Keratinocyte (primary cell): Measurements from ENCODE around the gene NTN1. TPM values are rescaled to one million over a fixed set of nuclear protein-coding genes. Genes with fewer than 3 reads are reported as not detected.

Experiments used
- DNase-seq: peaks from one replicate; pipeline ENCODE4 v3.0.0-alpha.2; 2011; ENCODE audit warnings: low read depth, missing footprints, low spot score
- FAIRE-seq: peaks from 2 replicates; lab custom pipeline; 2011; peaks lifted over from hg19 to GRCh38; lab: Jason Lieb, UNC
- H2AFZ ChIP-seq: 2 replicates; pipeline ENCODE4 v1.6.0; 2012; ENCODE audit warnings: low read length, control low read depth, inconsistent platforms; ENCODE audit not compliant: control insufficient read depth
- H3K27ac ChIP-seq: 2 replicates; pipeline ENCODE4 v1.5.1; 2011; ENCODE audit warnings: low read length; ENCODE audit not compliant: control insufficient read depth, insufficient read depth
- H3K27me3 ChIP-seq: 3 replicates; pipeline ENCODE4 v1.6.0; 2011; ENCODE audit warnings: low read length; ENCODE audit not compliant: control insufficient read depth, insufficient read depth; ENCODE audit errors: extremely low read depth
- H3K36me3 ChIP-seq, 2 experiments: 2 replicates in 1 of 2; 3 replicates in 1 of 2; pipeline ENCODE4 v1.5.1; 2011; ENCODE audit warnings: low read length in 2 of 2, mild to moderate bottlenecking in 1 of 2; ENCODE audit not compliant: control insufficient read depth in 2 of 2, insufficient read depth in 2 of 2; ENCODE audit errors: extremely low read depth in 1 of 2
- H3K4me1 ChIP-seq: 3 replicates; pipeline ENCODE4 v1.5.1; 2011; ENCODE audit warnings: low read length; ENCODE audit not compliant: control insufficient read depth, insufficient read depth; ENCODE audit errors: extremely low read depth
- H3K4me2 ChIP-seq: 3 replicates; pipeline ENCODE4 v1.6.0; 2011; ENCODE audit warnings: low read depth, low read length; ENCODE audit not compliant: control insufficient read depth, insufficient read depth; ENCODE audit errors: extremely low read depth
- H3K4me3 ChIP-seq, 3 experiments: fragments of 200-600 bp in 1 of 3; sonication (generic) in 1 of 3; 2 replicates in 2 of 3; 3 replicates in 1 of 3; pipeline ENCODE4 v1.5.1; 2011 to 2016; ENCODE audit warnings: low read length in 3 of 3, mild to moderate bottlenecking in 3 of 3, control low read depth in 2 of 3, inconsistent platforms in 1 of 3, low read depth in 1 of 3, mixed read lengths in 1 of 3, mixed run types in 1 of 3, moderate library complexity in 1 of 3; ENCODE audit not compliant: control insufficient read depth in 2 of 3, insufficient read depth in 2 of 3; ENCODE audit errors: extremely low read depth in 1 of 3
- H3K79me2 ChIP-seq: 2 replicates; pipeline ENCODE4 v1.6.0; 2012; ENCODE audit warnings: low read length; ENCODE audit not compliant: control insufficient read depth, insufficient read depth
- H3K9ac ChIP-seq: 3 replicates; pipeline ENCODE4 v1.6.0; 2011; ENCODE audit warnings: low read length; ENCODE audit not compliant: control insufficient read depth, insufficient read depth; ENCODE audit errors: extremely low read depth
- H3K9me1 ChIP-seq: 3 replicates; pipeline ENCODE4 v1.6.0; 2011; ENCODE audit warnings: low read length; ENCODE audit not compliant: control insufficient read depth, insufficient read depth; ENCODE audit errors: extremely low read depth
- H3K9me3 ChIP-seq: 2 replicates; pipeline ENCODE4 v1.5.1; 2012; ENCODE audit warnings: low read depth, low read length; ENCODE audit not compliant: control insufficient read depth
- H4K20me1 ChIP-seq: 3 replicates; pipeline ENCODE4 v1.6.0; 2011; ENCODE audit warnings: low read length; ENCODE audit not compliant: control insufficient read depth, insufficient read depth; ENCODE audit errors: extremely low read depth
- CTCF ChIP-seq, 3 experiments: IDR thresholded peaks in 1 of 3; conservative IDR thresholded peaks in 1 of 3; optimal IDR thresholded peaks in 1 of 3; 2 replicates in 2 of 3; 3 replicates in 1 of 3; pipeline versions ENCODE3 to v1.5.1; 2011; ENCODE audit warnings: low read length in 3 of 3, mild to moderate bottlenecking in 3 of 3, moderate library complexity in 2 of 3, control low read depth in 1 of 3, inconsistent platforms in 1 of 3; ENCODE audit not compliant: insufficient read depth in 2 of 3; ENCODE audit errors: extremely low read depth in 1 of 3
- EZH2 ChIP-seq: IDR thresholded peaks from one replicate; pipeline ENCODE4 v1.6.1; 2012; ENCODE audit warnings: inconsistent platforms, mild to moderate bottlenecking, low read length, moderate library complexity
- dilution Hi-C: fragments of 300-500 bp; cut with MboI; formaldehyde crosslinking; loops from one replicate; pipeline ENCODE4 v1.7.0; 2020; ENCODE audit warnings: low sequenced_read_pairs; ENCODE audit not compliant: extremely low pct_ligation_motif_present
- polyA plus RNA-seq, 5 experiments: library from polyadenylated mRNA; depleted of rRNA in 3 of 5; stranded (reverse) in 3 of 5; stranded (forward) in 1 of 5; unstranded in 1 of 5; fragments of >200 nt; gene quantifications; 1 replicate in 1 of 5; 2 replicates in 3 of 5; 3 replicates in 1 of 5; pipeline versions ENCODE4 v1.2.1 to v1.2.3, GENCODE V29; 2011 to 2012; ENCODE audit warnings: missing spikeins in 2 of 5, low read depth in 1 of 5, low replicate concordance in 1 of 5
- small RNA-seq, 3 experiments: library from RNA; depleted of rRNA; stranded (forward); fragments of <200 nt; gene quantifications; one replicate each; pipeline ENCODE3, GENCODE V24; 2012; ENCODE audit warnings: low read depth in 3 of 3, low replicate concordance in 1 of 3; ENCODE audit not compliant: insufficient read length in 3 of 3

The NTN1 gene
- polyA plus RNA-seq, 1 donor (not counting 4 experiments of a cell fraction or from before 2014, with no cell fraction given) = 0.10 TPM

GRCh38 chr17:9292561-9292941 is 271.2 kb downstream of the NTN1 start:
- H3K36me3 ChIP-seq = no peaks in the 10 kb centered on the region
- no peak overlapping the region for H3K27ac ChIP-seq
- DNase-seq (no peak), FAIRE-seq (no peak)
- H3K9ac ChIP-seq = no peak overlapping the region
- no peak overlapping the region for H2AFZ ChIP-seq
- peaks cover 9% of the 10 kb centered on the region for H3K4me1 ChIP-seq
- no peaks in the 10 kb centered on the region for H3K27me3 ChIP-seq
- no peaks in the 10 kb centered on the region for H3K9me3 ChIP-seq
- no peaks in the 10 kb centered on the region for H3K79me2 ChIP-seq
- TF ChIP-seq EZH2 (no peak), CTCF (optimal IDR thresholded peaks at IDR 0.05 in 1 of 3, IDR thresholded peaks at IDR 0.05 in 1 of 3, conservative IDR thresholded peaks at IDR 0.05 in 1 of 3; ENCODE audit: extremely low read depth in 1 of 3, insufficient read depth in 2 of 3, low read length in 3 of 3) (no peak)
- H3K4me2 ChIP-seq = no peak overlapping the region
- H3K4me3 ChIP-seq = no peak overlapping the region
- dilution Hi-C loops = no loop called here
- no peaks in the 10 kb centered on the region for H4K20me1 ChIP-seq
- no peaks in the 10 kb centered on the region for H3K9me1 ChIP-seq

Small RNA genes lying within 50 kb of the gene (small RNA-seq; reads per million reads assigned to genes)
- gene AC005695.3 = 0 reads per million in 3 experiments

Other genes starting within 250 kb of the NTN1 start
- not detected in 3 replicates for gene MFSD6L, start 222.1 kb upstream of the NTN1 start, polyA plus RNA-seq
- gene PIK3R6, start 153.8 kb upstream of the NTN1 start, polyA plus RNA-seq = 0.02 to 0.06 TPM (median 0.03 TPM) in 3 replicates
- 0.03 to 0.04 TPM in 2 of 3 replicates, not detected in the other for gene PIK3R5, start 55.8 kb upstream of the NTN1 start, polyA plus RNA-seq